Measurements from ENCODE around the gene TMEM132D.
"Not testable (repeated sequence)": the region's sequence is repeated elsewhere in the genome, so short reads cannot be mapped to it uniquely, and the experiment has no call there.

TMEM132D gene

GRCh38 chr12:129549020-129549419, 354.8 kb downstream of the TMEM132D start:
- in situ Hi-C loops (cut with MboI; ENCODE audit: low sequenced_read_pairs) = not testable (repeated sequence)

GRCh38 chr12:129544716-129545115, 359.1 kb downstream of the TMEM132D start:
- in situ Hi-C loops (cut with MboI; ENCODE audit: low sequenced_read_pairs) = no loop called here

- in situ Hi-C loops (cut with MboI; ENCODE audit: low sequenced_read_pairs) = no loop called here
Observed at GRCh38 chr12:129540954-129541353, 362.9 kb downstream of the TMEM132D start.

GRCh38 chr12:129540249-129540648, 363.6 kb downstream of the TMEM132D start:
- in situ Hi-C loops (cut with MboI; ENCODE audit: low sequenced_read_pairs) = no loop called here

- in situ Hi-C loops (cut with MboI; ENCODE audit: low sequenced_read_pairs) = not testable (repeated sequence)
Observed at GRCh38 chr12:129538724-129539335, 365.0 kb downstream of the TMEM132D start.

GRCh38 chr12:129538137-129538536, 365.7 kb downstream of the TMEM132D start:
- in situ Hi-C loops (cut with MboI; ENCODE audit: low sequenced_read_pairs) = no loop called here

GRCh38 chr12:129534966-129535750, 368.7 kb downstream of the TMEM132D start:
- in situ Hi-C loops (cut with MboI; ENCODE audit: low sequenced_read_pairs) = no loop called here

GRCh38 chr12:129532707-129533499, 370.9 kb downstream of the TMEM132D start:
- in situ Hi-C loops (cut with MboI; ENCODE audit: low sequenced_read_pairs) = no loop called here

GRCh38 chr12:129532082-129532481, 371.7 kb downstream of the TMEM132D start:
- in situ Hi-C loops (cut with MboI; ENCODE audit: low sequenced_read_pairs) = no loop called here

- in situ Hi-C loops (cut with MboI; ENCODE audit: low sequenced_read_pairs) = no loop called here
Observed at GRCh38 chr12:129530984-129531383, 372.8 kb downstream of the TMEM132D start.

GRCh38 chr12:129530517-129530916, 373.3 kb downstream of the TMEM132D start:
- in situ Hi-C loops (cut with MboI; ENCODE audit: low sequenced_read_pairs) = no loop called here

- in situ Hi-C loops (cut with MboI; ENCODE audit: low sequenced_read_pairs) = no loop called here
Observed at GRCh38 chr12:129527506-129527905, 376.3 kb downstream of the TMEM132D start.

- in situ Hi-C loops (cut with MboI; ENCODE audit: low sequenced_read_pairs) = no loop called here
Observed at GRCh38 chr12:129523621-129524020, 380.2 kb downstream of the TMEM132D start.

- in situ Hi-C loops (cut with MboI; ENCODE audit: low sequenced_read_pairs) = no loop called here
Observed at GRCh38 chr12:129520739-129521138, 383.1 kb downstream of the TMEM132D start.

- in situ Hi-C loops (cut with MboI; ENCODE audit: low sequenced_read_pairs) = no loop called here
Observed at GRCh38 chr12:129503802-129504201, 400.0 kb downstream of the TMEM132D start.

- in situ Hi-C loops (cut with MboI; ENCODE audit: low sequenced_read_pairs) = no loop called here
Observed at GRCh38 chr12:129496226-129496625, 407.6 kb downstream of the TMEM132D start.

- in situ Hi-C loops (cut with MboI; ENCODE audit: low sequenced_read_pairs) = no loop called here
Observed at GRCh38 chr12:129494766-129495165, 409.1 kb downstream of the TMEM132D start.

GRCh38 chr12:129494260-129494659, 409.6 kb downstream of the TMEM132D start:
- in situ Hi-C loops (cut with MboI; ENCODE audit: low sequenced_read_pairs) = no loop called here

GRCh38 chr12:129489100-129489676, 414.6 kb downstream of the TMEM132D start:
- in situ Hi-C loops (cut with MboI; ENCODE audit: low sequenced_read_pairs) = no loop called here

- in situ Hi-C loops (cut with MboI; ENCODE audit: low sequenced_read_pairs) = no loop called here
Observed at GRCh38 chr12:129486931-129487330, 416.9 kb downstream of the TMEM132D start.

All from HL-60/S4 treated with phorbol 12-myristate 13-acetate at 8.2 ng/mL for 4 days and 3 days (cell line).